Midbrain (tissue), 1 donor: ENCODE results near the gene KAZALD1.
"Not testable (repeated sequence)": the region's sequence is repeated elsewhere in the genome, so short reads cannot be mapped to it uniquely, and the experiment has no call there.

Experiments used
- DNase-seq: peaks from one replicate; lab custom pipeline; 2025; lab: John Stamatoyannopoulos, UW

The KAZALD1 gene

DNA sequence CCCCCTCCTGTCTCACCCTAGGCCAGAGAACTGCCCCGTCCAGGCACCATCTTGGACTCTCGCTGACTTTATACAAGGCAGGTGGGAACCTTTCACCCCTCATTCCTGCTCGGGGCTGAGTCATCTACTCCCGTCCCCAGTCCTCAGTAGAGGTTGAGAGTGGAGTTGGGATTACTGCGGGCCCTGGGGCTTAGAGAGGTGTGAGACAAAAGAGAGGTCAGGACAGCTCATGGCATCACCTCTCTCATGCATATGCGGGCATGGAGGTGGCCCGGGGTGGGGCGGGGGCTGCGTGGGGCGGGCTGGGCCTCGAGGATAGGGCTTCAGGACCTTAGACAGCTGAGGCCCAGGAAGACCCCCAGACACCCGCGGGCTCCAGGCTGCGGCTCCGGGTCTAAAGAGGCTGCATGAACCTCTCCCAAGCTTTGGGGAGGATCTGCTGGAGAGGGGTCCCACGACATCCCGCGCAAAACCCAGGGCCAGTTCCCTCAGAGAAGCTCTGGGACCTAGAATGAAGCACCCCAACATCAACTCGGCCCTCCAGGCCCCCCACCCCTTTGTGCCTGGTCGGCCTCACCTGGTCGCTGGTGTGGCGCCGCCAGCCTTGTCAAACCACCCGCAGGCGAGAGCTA, 31.2 kb upstream of the KAZALD1 start:
- no peak for DNase-seq

DNA sequence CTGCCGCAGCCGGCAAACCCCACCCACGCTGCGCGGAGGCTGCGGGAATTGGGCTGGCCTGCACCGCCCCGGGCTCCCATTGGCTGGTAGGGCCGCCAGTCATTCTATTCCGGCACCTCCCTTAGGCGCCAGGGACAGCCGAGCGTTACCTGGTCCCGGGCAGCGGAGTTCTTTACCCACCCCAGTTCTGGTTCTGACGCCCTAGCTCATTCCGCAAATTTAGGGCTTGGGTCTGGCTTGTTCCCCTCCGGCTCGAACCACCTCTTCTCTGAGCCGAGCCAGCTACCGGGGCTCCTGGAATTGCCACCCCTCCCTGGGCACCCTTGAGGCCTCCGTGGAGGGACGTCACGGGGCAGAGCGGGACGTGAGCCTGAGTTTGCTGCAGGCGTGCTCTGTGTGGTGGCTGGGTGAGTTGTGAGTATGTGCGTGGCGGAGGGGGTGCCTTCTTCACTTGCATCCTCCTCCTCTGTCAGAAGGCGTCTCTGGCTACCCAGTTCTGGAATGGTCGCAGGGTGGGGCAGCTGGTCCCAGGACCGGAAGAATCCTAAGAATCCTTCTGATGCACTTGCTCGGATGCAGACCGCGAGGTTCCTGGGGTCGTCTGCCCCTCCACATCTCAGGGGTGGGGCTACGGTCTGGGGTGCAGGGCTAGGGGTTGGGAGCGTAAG, 30.5 kb upstream of the KAZALD1 start, which contains the start of the genes PDZD7 and SFXN3:
Gene PDZD7 (minus strand): TSS at position 2 of the 668 bp plus-strand sequence. CDS start 910 bp downstream, outside the sequence.
Gene SFXN3 (plus strand): TSS at position 107 of the 668 bp plus-strand sequence. CDS start 3,461 bp downstream, outside the sequence.
- peak; percentile 95 for DNase-seq

DNA sequence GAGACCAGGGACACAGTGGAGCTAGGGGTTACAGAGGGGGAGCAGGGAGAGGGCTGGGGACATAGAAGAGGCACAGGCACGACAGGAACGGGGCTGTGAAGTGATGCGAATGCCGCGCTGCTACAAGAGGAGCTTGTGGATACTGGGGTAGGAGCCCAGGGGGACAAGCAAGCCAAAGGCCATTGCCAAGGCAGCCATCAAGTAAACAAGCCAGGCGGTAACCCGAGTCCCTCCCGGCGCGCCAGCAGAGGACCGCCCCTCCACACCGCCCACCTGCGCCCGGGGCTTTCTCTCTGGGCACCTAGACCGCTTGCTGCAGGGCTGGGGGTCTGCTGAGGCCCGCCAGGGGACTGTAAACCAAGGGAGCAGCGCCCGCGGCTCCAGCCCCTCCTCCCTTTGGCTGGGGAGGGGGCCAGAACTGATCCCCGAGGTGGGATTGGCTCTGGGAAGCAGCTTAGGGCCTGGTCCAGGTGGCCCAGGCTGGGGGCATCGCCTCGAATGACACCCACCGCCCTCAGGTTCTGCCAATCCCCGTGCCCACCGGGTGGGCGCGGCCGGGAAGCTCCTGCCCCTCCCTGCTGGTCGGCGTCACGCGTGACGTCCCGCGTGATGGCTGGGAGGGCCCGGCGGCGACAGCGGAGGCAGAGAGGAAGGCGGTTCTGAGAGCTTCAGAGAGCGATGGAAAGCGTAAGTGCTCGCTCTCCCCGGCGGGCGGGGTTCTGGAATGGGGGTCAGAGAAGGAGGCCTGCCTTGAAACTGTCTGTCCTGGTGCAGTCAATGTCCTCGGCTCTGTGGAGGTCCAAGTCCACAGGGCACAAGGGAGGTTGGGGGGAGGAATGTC, 29.8 kb upstream of the KAZALD1 start:
- peak; percentile 87 for DNase-seq

DNA sequence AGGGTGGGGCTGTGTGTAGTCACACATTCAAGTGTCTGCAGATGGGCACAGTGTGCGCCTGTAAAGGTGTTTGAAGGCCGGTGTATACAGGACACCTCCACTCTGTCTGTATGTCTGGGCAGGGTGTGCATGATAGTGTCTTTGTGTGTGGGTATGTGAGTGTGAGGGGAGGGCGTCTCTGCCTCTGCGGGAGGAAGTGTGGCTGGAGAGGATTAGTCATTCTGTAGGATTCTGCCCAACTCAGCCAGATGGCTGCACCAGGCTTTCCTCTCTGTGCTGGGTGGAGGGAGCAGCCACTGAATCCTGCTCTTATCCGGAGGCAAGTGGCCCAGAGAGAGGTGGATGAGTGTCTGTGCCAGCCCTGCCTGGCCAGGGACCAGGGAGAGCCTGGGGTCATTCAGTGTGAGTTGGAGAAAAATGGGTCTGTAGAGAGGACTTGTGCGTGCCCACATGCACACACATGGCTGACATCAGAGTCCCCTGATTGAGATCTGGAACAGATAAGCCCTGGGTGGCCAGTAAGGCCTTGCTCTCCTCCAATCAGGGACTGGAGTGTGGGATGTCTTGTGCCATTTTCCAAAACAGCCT, 29.1 kb upstream of the KAZALD1 start:
- DNase-seq, result peak; percentile 83

DNA sequence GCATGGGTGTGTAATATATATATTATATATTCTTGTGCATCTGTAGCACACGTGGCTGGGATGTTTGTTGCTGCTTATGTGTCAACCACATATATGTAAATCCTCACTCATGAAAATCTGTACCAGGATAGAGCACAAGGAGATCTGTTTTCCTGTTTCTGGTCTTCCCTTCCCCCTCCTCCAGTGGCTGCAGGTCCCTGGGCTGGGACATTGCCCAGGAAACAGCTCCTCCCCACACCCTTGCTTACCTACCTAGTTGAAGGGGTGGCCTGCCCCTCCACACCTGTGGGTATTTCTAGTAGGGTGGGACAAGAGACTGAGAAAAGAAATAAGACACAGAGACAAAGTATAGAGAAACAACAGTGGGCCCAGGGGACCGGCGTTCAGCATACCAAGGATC, 28.5 kb upstream of the KAZALD1 start:
- DNase-seq, result no peak

DNA sequence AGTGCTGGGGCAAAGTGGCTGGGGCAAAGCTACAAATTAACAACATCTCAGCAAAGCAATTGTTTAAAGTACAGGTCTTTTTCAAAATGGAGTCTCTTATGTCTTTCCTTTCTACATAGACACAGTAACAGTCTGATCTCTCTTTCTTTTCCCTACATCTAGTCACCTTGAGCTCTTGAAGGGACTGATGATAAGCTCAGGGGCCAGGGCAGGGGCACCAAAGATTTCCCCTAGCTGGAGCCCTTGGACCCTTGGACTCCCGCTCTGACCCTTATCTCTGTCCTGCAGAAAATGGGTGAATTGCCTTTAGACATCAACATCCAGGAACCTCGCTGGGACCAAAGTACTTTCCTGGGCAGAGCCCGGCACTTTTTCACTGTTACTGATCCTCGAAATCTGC, 27.4 kb upstream of the KAZALD1 start:
- DNase-seq, result not testable (repeated sequence)

DNA sequence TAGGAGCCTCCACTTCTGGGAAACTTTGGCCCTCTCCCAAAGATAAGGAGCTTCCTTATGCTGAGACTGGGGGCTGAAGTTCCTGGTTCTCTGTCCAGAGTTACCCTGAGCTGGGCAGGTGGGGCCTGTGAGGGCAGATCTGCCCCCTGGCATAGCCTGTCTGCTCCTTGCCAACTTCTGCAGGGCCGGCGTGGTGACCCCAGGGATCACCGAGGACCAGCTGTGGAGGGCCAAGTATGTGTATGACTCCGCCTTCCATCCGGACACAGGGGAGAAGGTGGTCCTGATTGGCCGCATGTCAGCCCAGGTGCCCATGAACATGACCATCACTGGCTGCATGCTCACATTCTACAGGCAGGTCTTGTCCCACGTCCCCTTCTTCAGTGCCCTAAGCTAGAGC, 26.5 kb upstream of the KAZALD1 start:
- DNase-seq, result no peak

DNA sequence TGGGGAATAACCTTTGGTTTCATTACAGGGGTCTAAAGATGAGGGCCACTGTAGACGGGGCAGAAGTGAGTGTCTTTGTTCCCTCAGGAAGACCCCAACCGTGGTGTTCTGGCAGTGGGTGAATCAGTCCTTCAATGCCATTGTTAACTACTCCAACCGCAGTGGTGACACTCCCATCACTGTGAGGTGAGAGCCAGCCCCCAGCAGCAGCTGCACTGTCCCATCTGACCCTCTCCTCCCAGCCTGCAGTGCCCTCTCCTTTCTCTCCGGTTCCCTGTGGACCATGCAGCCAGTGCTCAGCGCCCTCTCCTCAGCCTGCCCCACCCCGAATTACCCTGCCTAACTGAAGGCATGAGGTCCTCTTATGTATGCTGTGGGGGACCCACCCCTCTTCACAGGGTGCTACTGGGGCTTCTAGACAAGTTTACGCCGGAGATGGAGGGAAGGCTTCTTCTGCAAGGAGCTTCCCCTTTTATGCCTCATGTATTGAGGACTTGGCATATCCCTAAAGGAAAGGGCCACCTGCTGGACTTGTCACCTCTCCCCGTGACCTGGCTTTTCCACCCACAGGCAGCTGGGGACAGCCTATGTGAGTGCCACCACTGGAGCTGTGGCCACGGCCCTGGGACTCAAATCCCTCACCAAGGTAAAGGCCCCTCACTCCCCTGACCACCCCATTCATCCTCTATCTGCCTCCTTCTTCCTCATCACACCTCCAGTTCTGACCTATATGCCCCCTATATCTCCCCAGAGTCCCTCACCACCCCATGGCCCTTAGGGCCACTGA, 25.7 kb upstream of the KAZALD1 start:
- no peak for DNase-seq

DNA sequence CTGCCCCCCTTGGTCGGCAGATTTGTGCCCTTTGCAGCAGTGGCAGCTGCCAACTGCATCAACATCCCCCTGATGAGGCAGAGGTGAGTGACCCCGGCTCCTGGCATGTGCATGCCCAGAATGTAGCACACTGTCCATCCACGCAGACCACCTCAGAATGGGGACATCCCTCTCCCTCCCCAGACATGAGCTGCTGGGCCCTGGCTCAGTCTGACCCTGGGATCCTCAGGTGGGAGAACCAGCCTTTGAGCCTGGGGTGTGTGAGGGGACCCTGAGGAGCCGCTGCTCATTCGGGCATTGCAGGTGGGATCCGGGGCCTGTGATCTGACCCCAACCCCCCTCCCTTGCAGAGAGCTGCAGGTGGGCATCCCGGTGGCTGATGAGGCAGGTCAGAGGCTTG, 25.1 kb upstream of the KAZALD1 start:
- DNase-seq, result no peak

DNA sequence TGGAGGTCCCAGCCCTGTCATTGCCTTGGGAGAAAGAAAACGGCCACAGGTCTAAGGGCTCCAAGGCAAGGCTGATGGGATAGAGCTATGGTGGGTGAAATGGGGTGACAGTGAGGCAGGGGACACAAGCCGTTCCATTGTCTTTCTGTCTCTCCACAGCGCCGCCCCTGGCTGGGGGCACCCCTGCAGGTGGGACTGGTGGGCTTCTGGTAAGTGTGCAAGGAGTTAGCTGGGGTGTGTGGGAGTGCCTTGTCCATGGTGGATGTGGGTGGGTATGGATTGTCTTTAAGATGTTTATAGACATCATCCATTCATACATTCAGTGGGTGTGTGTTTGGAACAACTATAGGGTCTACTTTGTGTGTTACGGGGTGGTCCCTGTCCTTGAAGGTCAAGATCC, 23.3 kb upstream of the KAZALD1 start:
- DNase-seq, result no peak

DNA sequence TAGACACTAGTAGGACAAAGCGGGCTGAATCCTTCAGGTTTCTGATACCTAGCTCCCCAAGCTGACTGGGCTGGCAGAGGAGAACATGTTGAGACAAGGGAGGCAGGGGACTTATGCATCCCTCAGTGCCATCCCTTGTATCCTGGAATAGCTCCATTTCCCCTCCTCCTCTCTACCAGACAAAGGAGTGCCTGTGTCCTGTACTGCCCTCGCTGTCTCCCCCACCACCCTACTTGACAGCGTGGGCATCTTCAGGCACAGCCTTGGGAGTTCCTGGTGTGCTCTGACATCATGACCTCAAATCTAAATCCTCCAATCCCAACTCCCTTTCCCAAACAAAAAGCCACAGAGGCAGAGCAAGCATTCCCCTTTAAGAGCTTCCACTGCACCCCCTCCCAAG, 21.7 kb upstream of the KAZALD1 start:
- DNase-seq, result no peak

DNA sequence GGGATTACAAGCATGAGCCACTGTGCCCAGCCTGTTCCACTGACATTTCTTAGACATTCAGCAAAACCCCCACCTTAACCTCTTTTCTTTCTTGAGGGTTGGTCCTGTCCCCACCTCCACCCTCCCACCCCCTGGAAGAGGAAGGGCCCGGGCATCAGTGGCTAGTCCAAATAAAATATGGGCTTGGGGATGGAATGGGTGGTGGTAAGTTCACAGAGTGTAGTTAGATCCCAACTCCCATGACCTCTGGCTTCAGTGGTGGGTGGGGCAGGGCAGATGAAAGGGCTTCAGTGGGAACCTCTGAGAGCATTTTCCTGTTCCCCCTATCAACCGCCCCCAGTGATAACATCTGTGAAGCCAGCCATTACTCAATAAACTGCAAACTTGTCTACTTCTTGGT, 20.9 kb upstream of the KAZALD1 start:
- no peak for DNase-seq

DNA sequence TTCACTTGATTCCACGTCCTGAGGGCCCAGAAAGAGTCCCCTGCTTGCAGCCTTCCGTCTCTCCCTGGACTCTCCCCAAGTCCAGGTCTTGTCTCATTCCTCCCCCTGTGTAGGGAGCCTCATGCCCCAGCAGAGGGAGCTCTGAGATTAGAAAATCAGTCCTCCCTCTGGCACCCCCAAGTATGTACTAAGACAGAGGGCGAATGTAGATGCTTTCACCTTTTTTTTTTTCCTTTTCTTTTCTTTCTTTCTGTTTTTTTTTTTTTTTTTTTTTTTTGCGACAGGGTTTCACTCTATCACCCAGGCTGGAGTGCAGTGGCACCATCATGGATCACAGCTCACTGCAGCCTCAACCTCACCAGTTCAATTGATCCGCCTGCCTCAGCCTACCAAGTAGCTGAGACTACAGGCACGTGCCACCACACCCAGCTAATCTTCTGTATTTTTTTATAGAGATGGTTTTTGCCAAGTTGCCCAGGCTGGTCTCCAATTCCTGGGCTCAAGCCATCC, 20.5 kb upstream of the KAZALD1 start:
- peak; percentile 82 for DNase-seq

DNA sequence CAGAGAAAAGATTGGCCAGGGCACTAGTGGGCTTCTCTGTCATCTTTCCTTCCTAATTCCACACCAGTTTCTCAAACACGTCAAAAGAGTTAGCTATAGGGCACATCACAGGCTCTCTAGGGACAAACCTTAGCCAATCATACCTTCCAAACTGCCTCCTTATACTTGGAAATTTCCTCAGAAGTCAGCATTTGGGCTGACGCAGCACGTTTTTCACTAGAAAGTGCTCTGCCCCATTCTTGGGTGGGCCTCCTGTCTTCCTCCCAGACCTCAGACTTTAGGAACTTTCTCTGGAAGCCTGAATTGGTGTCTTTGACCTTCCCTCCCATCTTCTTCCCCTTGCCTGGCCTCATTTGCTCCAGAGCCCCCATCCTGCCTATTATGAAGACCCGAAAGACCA, 19.7 kb upstream of the KAZALD1 start:
- no peak for DNase-seq

DNA sequence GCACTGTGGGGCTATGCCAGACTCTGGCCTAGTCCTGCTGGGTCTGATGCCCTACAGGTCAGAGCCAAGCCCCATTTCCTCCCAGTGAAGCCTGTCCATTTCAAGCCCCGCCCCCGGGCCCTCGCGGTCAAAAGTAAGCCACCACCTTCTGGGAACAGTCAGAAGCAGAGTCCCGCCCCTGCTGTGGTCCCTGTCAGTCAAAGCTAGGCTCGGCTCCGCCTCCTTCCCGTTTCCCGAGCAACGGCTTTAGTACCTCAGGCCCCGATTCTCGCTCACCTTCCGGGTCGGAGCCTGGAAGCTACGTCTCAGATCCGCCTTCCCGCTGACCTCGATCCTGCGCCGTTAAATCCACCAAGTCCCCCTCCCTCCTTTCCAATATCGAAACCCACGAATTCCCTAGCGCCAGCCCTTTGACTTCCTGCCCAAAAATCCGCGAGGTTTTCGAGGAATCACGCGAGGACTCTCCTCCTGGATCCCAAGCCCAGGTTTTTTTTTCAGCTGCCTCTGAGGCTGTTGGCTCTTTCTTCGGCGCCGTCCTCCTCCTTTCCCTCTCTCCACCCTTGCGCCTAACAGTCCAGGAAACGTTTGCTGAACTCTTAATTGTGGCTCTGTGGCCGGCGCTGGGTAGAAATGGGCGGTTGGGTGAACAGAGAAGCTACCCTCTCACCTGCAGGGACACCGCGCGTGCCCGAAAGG, 19.0 kb upstream of the KAZALD1 start:
- DNase-seq, result peak; percentile 78

DNA sequence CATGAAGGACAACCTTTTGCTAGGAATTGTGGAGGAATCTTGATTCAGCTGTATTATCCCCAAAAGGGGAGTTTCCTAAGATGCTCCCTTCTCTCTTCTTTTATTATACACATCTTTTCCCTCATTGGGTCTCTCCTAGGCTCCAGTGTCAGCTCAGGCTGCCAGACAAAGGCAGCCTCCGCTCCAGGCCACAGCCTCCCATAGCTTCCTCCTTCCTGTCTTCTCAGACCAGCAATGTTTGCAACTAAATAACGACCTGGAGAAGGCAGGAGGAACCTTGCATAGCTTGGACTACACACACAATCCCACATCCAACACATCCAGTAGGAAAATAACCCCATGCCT, 18.5 kb upstream of the KAZALD1 start:
- no peak for DNase-seq

DNA sequence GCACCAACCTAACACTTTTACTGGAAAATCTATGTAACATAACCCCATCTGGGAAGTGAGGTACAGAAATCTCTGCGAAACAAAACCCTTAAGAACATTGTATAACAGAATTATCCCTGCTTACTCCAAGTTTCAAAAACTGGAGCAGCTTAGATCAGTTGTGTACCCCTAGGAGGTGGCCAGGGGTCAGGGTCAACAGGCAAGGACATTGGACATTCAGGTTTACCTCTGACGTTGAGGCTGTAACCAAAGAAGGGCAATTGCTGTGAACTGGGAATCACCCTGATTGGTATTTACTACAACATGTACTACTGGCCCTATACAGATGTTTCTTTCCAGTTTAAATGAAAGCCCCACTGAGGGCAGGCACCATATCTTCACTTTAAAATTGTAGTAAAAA, 17.7 kb upstream of the KAZALD1 start:
- DNase-seq, result no peak

DNA sequence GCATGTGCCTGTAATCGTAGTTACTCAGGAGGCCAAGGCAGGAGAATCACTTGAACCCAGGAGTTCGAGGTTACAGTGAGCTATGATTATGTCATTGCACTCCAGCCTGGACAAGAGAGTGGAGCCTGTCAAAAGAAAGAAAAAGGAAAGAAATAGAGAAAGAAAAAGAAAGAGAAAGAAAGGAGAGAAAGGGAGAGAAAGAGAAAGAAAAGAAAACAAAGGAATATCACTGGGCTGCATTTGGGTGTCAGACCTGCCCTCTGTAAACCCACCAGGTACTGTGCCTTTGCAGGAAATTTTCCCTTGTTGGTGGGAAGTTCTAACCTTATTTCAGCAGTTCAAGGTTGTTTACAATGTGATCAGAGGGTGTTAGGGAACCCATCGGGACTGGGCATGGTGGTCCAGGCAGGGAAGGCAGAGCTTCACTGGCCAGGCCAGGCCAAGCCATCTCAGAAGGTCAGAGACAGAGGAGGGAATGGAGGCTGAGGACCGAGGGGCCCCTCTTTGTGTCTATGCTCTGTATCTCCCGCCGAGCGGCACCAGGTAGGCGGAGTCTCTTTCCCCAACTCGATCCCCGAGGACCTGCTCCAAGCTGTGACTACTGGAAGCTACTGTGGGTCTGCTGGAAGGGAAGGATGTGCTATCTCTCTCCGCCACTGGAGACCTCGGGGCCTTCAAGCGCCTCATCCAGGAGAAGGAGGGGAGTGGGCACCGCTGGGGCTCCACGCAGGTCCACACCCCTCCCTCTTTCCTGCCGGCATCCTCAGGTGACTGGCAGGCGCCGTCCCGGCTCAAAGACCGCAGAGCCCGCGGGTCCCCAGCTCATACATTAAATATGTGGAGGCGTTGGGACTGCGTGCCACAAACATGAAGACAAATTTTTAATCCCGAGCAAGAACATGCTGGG, 15.2 kb upstream of the KAZALD1 start:
- DNase-seq, result no peak

DNA sequence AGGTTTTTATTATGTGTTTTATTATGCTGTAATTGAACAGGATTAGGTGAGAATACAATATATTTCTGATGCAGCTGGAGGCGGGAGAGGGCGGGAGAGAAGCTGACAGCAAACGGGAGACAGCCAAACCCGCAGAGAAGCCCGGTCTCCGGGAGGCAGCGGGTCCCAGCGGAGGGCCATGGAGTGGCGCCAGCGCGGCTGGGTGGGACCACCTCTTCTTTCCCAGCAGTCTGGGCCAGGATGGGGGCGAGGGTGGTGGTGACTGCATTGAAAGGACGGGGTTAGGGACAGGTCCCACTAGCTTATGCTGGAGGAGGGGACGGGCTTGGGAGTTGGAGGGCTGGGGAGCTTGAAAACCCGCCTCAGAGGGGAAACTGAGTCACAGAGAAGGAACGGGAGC, 14.5 kb upstream of the KAZALD1 start:
- no peak for DNase-seq
